ENCODE data around the gene WBP2.

The WBP2 gene

GRCh38 chr17:75806822-75807500, 48.2 kb downstream of the WBP2 start:
- no peak for DNase-seq (ENCODE audit: low read depth)
- no peak overlapping the region for H3K4me3 ChIP-seq (ENCODE audit: low read depth, low read length)

DNA sequence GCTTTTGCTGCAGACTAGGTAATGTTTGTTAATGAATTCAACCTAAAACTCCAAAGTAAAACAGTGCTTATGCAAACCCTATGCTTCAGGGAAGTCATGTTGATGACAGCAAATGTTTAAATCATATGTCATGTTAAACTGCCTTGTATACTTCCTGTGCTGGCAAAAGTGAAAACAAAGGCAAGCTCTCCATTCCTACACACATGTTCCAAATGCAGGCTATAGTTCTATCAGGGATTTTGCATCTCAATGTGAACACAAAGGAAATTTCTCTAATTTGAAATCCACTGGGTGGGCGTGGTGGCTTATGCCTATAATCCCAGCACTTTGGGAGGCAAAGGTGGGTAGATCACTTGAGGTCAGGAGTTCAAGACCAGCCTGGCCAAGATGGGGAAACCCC, 51.3 kb downstream of the WBP2 start:
- no peak for DNase-seq (ENCODE audit: low read depth)
- no peak overlapping the region for H3K4me3 ChIP-seq (ENCODE audit: low read depth, low read length)

DNA sequence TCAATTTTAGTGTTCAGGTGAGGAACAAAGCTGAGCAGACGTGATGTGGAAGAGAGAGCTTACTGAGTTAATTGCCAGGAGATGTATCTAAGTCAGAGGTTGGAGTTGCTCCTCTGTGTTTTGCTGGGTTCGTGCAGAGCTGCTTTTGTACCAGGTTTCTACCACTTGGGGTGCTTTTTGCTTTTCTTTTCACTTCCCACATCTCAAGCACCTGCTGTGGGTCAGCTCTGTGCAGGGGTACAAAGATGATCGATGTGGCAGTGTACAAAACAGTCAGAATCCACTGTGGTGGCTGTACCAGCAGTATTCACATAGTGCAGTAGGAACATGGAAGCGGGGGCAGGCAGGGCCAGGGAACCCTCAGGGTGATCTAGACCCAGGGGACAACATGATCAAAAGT, 55.7 kb downstream of the WBP2 start:
- no peak overlapping the region for H3K4me3 ChIP-seq (ENCODE audit: low read depth, low read length)
- no peak for DNase-seq (ENCODE audit: low read depth)

DNA sequence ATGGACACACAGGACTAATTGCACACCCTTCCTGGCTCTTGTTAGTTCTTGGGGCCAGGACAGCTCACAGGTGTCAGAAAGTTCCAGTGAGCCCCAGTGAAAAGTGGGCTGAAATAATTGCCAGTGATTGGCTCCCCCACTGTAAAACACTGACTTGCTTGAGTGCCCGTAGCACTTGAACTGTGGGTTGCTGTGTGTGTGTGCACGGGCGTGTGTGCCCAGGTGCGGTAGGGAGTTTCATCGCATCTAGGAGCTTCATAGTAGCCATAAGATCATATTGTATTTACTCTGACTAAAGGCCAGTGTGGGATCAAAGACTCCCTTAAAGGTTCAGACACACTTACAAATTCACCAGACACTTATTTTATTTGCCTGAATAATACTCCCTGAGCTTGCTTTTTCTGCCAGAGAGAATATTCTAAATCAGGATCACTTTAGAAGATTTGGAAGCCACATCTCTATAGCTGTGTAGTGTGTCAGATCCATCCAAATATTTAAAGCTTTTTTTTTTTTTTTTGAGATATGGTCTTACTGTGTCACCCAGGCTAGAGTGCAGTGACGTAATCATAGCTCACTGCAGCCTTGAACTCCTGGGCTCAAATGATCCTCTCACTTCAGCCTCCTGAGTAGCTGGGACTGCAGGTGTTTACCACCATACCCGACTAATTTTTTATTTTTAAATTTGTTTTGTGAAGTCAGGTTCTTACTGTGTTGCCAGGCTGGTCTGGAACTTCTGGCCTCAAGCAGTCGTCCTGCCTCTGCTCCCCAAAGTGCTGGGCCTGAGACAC, 59.1 kb downstream of the WBP2 start:
- no peak overlapping the region for H3K4me3 ChIP-seq (ENCODE audit: low read depth, low read length)
- no peak for DNase-seq (ENCODE audit: low read depth)

Data from skeletal muscle cell (primary cell).